ENCODE data around the gene APLP2. TPM values are rescaled to one million over a fixed set of nuclear protein-coding genes. Genes with fewer than 3 reads are reported as not detected.

Gene APLP2
- total RNA-seq, 1 experiment from 2014 or later, result 317 TPM

DNA sequence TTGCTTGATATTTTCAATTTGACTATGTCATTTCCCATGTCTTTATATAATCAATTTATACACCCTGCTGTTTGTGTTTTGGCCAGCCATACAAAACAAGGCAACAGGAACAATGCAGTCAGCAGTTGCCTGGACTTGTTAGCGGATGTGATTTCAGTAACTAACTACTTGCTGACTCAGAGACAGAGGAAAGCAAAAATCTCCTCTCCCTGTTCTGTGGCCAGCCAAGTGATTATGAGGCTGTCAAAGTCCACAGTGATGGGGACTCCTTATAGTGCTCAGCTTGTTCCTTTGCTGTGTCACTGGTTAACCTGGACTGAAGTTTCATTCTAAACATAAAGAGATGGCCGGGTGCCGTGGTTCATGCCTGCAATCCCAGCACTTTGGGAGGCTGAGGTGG is 32.6 kb upstream of the APLP2 start:
- intact Hi-C loops (cut with micrococcal nuclease), result loop anchor here (1.0 kb wide), 2 partner anchors 32 to 34 kb away; partner anchors contain the start of gene APLP2
- TF ChIP-seq, protein P1, sequence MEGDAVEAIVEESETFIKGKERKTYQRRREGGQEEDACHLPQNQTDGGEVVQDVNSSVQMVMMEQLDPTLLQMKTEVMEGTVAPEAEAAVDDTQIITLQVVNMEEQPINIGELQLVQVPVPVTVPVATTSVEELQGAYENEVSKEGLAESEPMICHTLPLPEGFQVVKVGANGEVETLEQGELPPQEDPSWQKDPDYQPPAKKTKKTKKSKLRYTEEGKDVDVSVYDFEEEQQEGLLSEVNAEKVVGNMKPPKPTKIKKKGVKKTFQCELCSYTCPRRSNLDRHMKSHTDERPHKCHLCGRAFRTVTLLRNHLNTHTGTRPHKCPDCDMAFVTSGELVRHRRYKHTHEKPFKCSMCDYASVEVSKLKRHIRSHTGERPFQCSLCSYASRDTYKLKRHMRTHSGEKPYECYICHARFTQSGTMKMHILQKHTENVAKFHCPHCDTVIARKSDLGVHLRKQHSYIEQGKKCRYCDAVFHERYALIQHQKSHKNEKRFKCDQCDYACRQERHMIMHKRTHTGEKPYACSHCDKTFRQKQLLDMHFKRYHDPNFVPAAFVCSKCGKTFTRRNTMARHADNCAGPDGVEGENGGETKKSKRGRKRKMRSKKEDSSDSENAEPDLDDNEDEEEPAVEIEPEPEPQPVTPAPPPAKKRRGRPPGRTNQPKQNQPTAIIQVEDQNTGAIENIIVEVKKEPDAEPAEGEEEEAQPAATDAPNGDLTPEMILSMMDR (IDR thresholded peaks at IDR 0.05; ENCODE audit: unreplicated experiment), result no peak
- POLR2A ChIA-PET, result interaction anchor here (0.7 to 7.3 kb wide), 10 partner anchors 19 to 127 kb away, joined by 3 to 48 read pairs (median 4); partner anchors contain the start of genes APLP2, PRDM10 and ST14
- no peaks in the 10 kb centered on the region for H3K27me3 Mint-ChIP-seq (ENCODE audit: insufficient read depth, unreplicated experiment)
- CTCF ChIA-PET, result no interaction called here
- no peaks in the 10 kb centered on the region for H3K9me3 Mint-ChIP-seq (ENCODE audit: unreplicated experiment)
- peak overlapping the region; percentile 3 for H3K27ac Mint-ChIP-seq (ENCODE audit: low read depth, unreplicated experiment)
- H3K4me1 Mint-ChIP-seq (ENCODE audit: insufficient read depth, unreplicated experiment), result peaks cover 15% of the 10 kb centered on the region
- no peak overlapping the region for H3K4me3 Mint-ChIP-seq (ENCODE audit: unreplicated experiment)
- BruUV-seq (replicated peaks), result no TSS peak
- no peaks in the 10 kb centered on the region for H3K36me3 Mint-ChIP-seq (ENCODE audit: insufficient read depth, unreplicated experiment)
- DNase-seq (ENCODE audit: unreplicated experiment), result peak; percentile 87

DNA sequence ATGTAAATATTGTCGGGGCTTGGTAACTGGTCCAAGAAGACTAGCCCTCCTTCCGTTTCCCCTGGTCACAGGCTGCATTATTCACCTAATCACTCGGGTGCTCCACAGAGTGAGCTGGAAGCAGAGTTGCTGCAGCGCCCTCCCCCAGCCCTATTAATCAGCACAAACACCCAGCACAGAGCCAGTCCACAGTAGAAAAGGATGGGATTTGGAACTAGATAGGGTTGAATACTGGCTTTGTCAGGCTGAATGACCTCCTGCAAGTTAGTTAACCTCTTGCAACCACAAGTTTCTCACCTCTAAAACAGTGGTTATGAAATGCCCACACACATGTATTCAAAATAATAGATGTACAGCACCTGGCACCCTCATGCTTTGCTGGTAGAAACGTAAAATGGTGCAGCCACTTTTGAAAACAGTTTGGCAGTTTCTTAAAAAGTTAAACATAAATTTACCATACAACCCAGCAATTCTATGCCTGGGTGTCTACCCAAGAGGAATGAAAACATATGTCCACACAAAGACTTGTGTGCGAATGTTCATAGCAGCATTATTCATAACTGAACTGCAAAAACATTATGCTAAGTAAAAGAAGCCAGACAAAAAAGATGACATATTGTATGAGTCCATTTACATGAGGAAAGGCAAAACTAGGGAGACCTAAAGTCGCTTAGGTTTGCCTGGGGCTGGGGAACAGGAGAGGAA is 31.7 kb upstream of the APLP2 start:
- ChIA-PET POLR2A (interaction anchor here (0.6 to 7.3 kb wide), 9 partner anchors 10 to 173 kb away, joined by 3 to 48 read pairs (median 4); partner anchors contain the start of genes APLP2 and PRDM10), CTCF (interaction anchor here (0.6 to 1.6 kb wide), 4 partner anchors 10 to 94 kb away, joined by 3 to 4 read pairs (median 3); no protein-coding TSS in a partner anchor)
- TF ChIP-seq, protein P1 (IDR thresholded peaks at IDR 0.05; ENCODE audit: unreplicated experiment), result no peak
- Mint-ChIP-seq H3K4me1 (ENCODE audit: insufficient read depth, unreplicated experiment) (peaks cover 16% of the 10 kb centered on the region), H3K27me3 (ENCODE audit: insufficient read depth, unreplicated experiment) (no peaks in the 10 kb centered on the region), H3K27ac (ENCODE audit: low read depth, unreplicated experiment) (peak overlapping the region; percentile 3), H3K4me3 (ENCODE audit: unreplicated experiment) (no peak overlapping the region), H3K36me3 (ENCODE audit: insufficient read depth, unreplicated experiment) (no peaks in the 10 kb centered on the region), H3K9me3 (ENCODE audit: unreplicated experiment) (no peaks in the 10 kb centered on the region)
- BruUV-seq (replicated peaks), result no TSS peak
- intact Hi-C loops (cut with micrococcal nuclease), result loop anchor here (1.0 kb wide), 2 partner anchors 31 to 35 kb away; partner anchors contain the start of gene APLP2
- DNase-seq (ENCODE audit: unreplicated experiment), result peak; percentile 55

DNA sequence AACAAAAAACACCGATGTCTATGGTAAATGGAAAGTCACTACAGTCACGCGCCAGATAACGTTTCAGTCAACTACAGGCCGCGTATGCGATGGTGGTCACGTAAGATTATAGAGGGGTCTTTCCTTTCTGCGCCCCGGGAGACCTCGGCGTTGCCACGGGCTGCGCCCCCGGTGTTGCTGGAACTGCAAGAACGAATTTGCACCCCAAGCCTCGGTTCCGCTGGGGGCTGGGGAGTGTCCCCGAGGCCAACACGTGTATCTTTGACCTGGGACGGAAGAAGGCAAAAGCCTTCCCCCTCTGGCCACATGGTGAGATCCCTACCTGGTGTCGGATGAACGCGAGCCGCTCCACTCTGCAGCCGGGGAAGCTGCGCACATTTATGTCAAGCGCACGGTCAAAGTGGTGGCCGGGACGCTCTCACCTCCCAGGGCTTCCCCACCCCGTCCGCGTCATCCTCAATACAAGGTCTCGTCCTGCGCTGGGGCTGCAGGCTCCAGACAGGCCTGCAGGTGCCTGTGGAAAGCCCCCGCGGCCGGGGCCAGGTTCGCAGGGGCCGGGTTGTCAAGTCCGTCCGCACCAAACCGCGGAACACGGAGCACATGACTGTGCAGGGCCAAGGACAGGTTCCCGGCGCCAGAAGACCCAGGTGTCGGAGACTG is 29.3 kb upstream of the APLP2 start:
- no TSS peak for BruUV-seq (replicated peaks)

More for the DNA sequence above, 29.3 kb upstream of the APLP2 start:
- DNase-seq (ENCODE audit: unreplicated experiment), result no peak
- Mint-ChIP-seq H3K27ac (ENCODE audit: low read depth, unreplicated experiment) (no peak overlapping the region), H3K36me3 (ENCODE audit: insufficient read depth, unreplicated experiment) (no peaks in the 10 kb centered on the region), H3K9me3 (ENCODE audit: unreplicated experiment) (no peaks in the 10 kb centered on the region), H3K27me3 (ENCODE audit: insufficient read depth, unreplicated experiment) (no peaks in the 10 kb centered on the region), H3K4me1 (ENCODE audit: insufficient read depth, unreplicated experiment) (peaks cover 21% of the 10 kb centered on the region), H3K4me3 (ENCODE audit: unreplicated experiment) (no peak overlapping the region)
- ChIA-PET CTCF (no interaction called here), POLR2A (interaction anchor here (0.7 to 1.5 kb wide), 5 partner anchors 10 to 65 kb away, joined by 3 to 5 read pairs (median 4); partner anchors contain the start of gene PRDM10)
- TF ChIP-seq, protein P1 (IDR thresholded peaks at IDR 0.05; ENCODE audit: unreplicated experiment), result no peak
- intact Hi-C loops (cut with micrococcal nuclease), result no loop called here
